HepG2 (cell line): ENCODE data around the gene LOXL4. TPM values are rescaled to one million over a fixed set of nuclear protein-coding genes. Genes with fewer than 3 reads are reported as not detected.

Experiments used
- BHLHE40 ChIP-seq: IDR thresholded peaks from 2 replicates; pipeline ENCODE4 v1.6.1; 2011; ENCODE audit warnings: low read length, improper control_type of control experiment
- CREB1 ChIP-seq, 2 experiments: fragments of 450-650 bp in 1 of 2; IDR thresholded peaks; 2 replicates each; pipeline ENCODE4 v1.6.1; 2016 to 2017; ENCODE audit warnings: control low read depth in 1 of 2, mild to moderate bottlenecking in 1 of 2, missing compliant biosample characterization in 1 of 2, missing genetic modification characterization in 1 of 2
- DNMT3B ChIP-seq: conservative IDR thresholded peaks from 2 replicates; pipeline ENCODE4 v1.6.1; 2016; ENCODE audit warnings: missing biosample characterization, control low read depth
- HMGA1 ChIP-seq: sonication (generic); formaldehyde crosslinking; conservative IDR thresholded peaks from 2 replicates; pipeline ENCODE4 v1.4.0; 2020; ENCODE audit warnings: missing genetic modification reagents
- JDP2 ChIP-seq: sonication (generic); formaldehyde crosslinking; IDR thresholded peaks from 2 replicates; pipeline ENCODE4 v1.8.1; 2022; ENCODE audit warnings: missing genetic modification reagents, borderline replicate concordance
- KDM4B ChIP-seq: sonication (generic); formaldehyde crosslinking; IDR thresholded peaks from 2 replicates; pipeline ENCODE4 v1.4.0; 2020; ENCODE audit warnings: missing genetic modification reagents
- MAF1 ChIP-seq: sonication (generic); formaldehyde crosslinking; IDR thresholded peaks from 2 replicates; pipeline ENCODE4 v1.5.0; 2020; ENCODE audit warnings: missing genetic modification reagents, borderline replicate concordance
- MAFF ChIP-seq: IDR thresholded peaks from 2 replicates; pipeline ENCODE4 v1.6.1; 2011; ENCODE audit warnings: low read depth, low read length, improper control_type of control experiment
- NR2F6 ChIP-seq, 2 experiments: IDR thresholded peaks; 2 replicates each; pipeline ENCODE4 v1.6.1; 2016; ENCODE audit warnings: antibody characterized with exemption in 1 of 2, mild to moderate bottlenecking in 1 of 2
- PTBP1 ChIP-seq: fragments of 200-400 bp; formaldehyde crosslinking; IDR thresholded peaks from 2 replicates; pipeline ENCODE4 v1.6.1; 2018; ENCODE audit warnings: low read length, low read depth; ENCODE audit not compliant: poor library complexity, severe bottlenecking
- RNF2 ChIP-seq: fragments of 450-650 bp; conservative IDR thresholded peaks from 2 replicates; pipeline ENCODE4 v1.6.1; 2016; ENCODE audit warnings: low read depth
- SAFB2 ChIP-seq: sonication (generic); formaldehyde crosslinking; IDR thresholded peaks from 2 replicates; pipeline ENCODE4 v1.5.1; 2020; ENCODE audit warnings: missing genetic modification reagents, low read depth, mild to moderate bottlenecking, borderline replicate concordance
- SMAD1 ChIP-seq: sonication (generic); formaldehyde crosslinking; IDR thresholded peaks from 2 replicates; pipeline ENCODE4 v1.4.0; 2020; ENCODE audit warnings: missing genetic modification reagents, low read depth, mild to moderate bottlenecking, borderline replicate concordance
- SOX5 ChIP-seq: IDR thresholded peaks from 2 replicates; pipeline ENCODE4 v1.6.1; 2016; ENCODE audit warnings: borderline replicate concordance
- SP5 ChIP-seq: IDR thresholded peaks from 2 replicates; pipeline ENCODE4 v1.6.1; 2016; ENCODE audit warnings: low read depth, borderline replicate concordance
- TCF7 ChIP-seq: sonication (generic); IDR thresholded peaks from 2 replicates; pipeline ENCODE4 v1.6.1; 2016; ENCODE audit warnings: antibody characterized with exemption, low read depth
- THAP11 ChIP-seq: IDR thresholded peaks from 2 replicates; pipeline ENCODE4 v1.6.1; 2016; ENCODE audit warnings: missing biosample characterization, missing genetic modification reagents
- U2AF1 ChIP-seq: fragments of 200-400 bp; formaldehyde crosslinking; optimal IDR thresholded peaks from 2 replicates; pipeline ENCODE3; 2017; ENCODE audit warnings: mild to moderate bottlenecking, low read depth, low read length
- ZFP90 ChIP-seq: sonication (generic); formaldehyde crosslinking; IDR thresholded peaks from 2 replicates; pipeline ENCODE4 v1.8.0; 2022; ENCODE audit warnings: missing genetic modification reagents, mild to moderate bottlenecking, inconsistent platforms, borderline replicate concordance
- ZNF121 ChIP-seq: sonication (generic); formaldehyde crosslinking; IDR thresholded peaks from 2 replicates; pipeline ENCODE4 v1.5.0; 2020; ENCODE audit warnings: mild to moderate bottlenecking, missing genetic modification reagents
- ZNF142 ChIP-seq: sonication (generic); formaldehyde crosslinking; IDR thresholded peaks from 2 replicates; pipeline ENCODE4 v1.4.0; 2020; ENCODE audit warnings: missing genetic modification reagents
- ZNF282 ChIP-seq: fragments of 450-650 bp; IDR thresholded peaks from 2 replicates; pipeline ENCODE4 v1.6.1; 2018; ENCODE audit not compliant: partially characterized antibody
- ZNF329 ChIP-seq: sonication (generic); formaldehyde crosslinking; IDR thresholded peaks from 2 replicates; pipeline ENCODE4 v1.9.0; 2021; ENCODE audit warnings: low read depth, mild to moderate bottlenecking, missing genetic modification reagents
- ZNF337 ChIP-seq: sonication (generic); formaldehyde crosslinking; IDR thresholded peaks from 2 replicates; pipeline ENCODE4 v1.5.1; 2020; ENCODE audit warnings: missing genetic modification reagents, low read depth, mild to moderate bottlenecking, borderline replicate concordance
- ZNF350 ChIP-seq: sonication (generic); formaldehyde crosslinking; IDR thresholded peaks from 2 replicates; pipeline ENCODE4 v1.4.0; 2020; ENCODE audit warnings: mild to moderate bottlenecking, low read depth, missing genetic modification reagents, borderline replicate concordance
- ZNF614 ChIP-seq: IDR thresholded peaks from 2 replicates; pipeline ENCODE4 v1.6.1; 2018; ENCODE audit warnings: missing biosample characterization, missing genetic modification reagents, inconsistent platforms, borderline replicate concordance
- ZNF660 ChIP-seq: sonication (generic); formaldehyde crosslinking; IDR thresholded peaks from 2 replicates; pipeline ENCODE4 v1.5.1; 2020; ENCODE audit warnings: mild to moderate bottlenecking, low read depth, missing genetic modification reagents, borderline replicate concordance
- polyA plus RNA-seq, 8 experiments: library from polyadenylated mRNA; depleted of rRNA in 3 of 8; stranded (reverse) in 7 of 8; unstranded in 1 of 8; fragments of >200 nt; fragmentation: Illumina TruSeq in 4 of 8; extraction: Trizol in 4 of 8; gene quantifications; 2 replicates each; pipeline versions ENCODE4 v1.2.1 to v1.2.3, GENCODE V29; 2011 to 2016; ENCODE audit warnings: low read depth in 4 of 8, missing spikeins in 1 of 8, mixed read lengths in 1 of 8; ENCODE audit not compliant: insufficient read depth in 1 of 8
- total RNA-seq, 5 experiments: library from RNA; depleted of rRNA; stranded (reverse); fragments of >200 nt; fragmentation: Illumina TruSeq; extraction: Trizol; gene quantifications; 2 replicates each; pipeline ENCODE4 v1.2.3, GENCODE V29; 2016; ENCODE audit warnings: low read depth in 1 of 5

Gene LOXL4
- total and polyA plus RNA-seq, 2 of the 13 experiments (the other 11 are each of a cell fraction or from before 2014, with no cell fraction given) = 8.8 to 21.1 TPM

GRCh38 chr10:98268694-98269431 is 869 bp upstream of the LOXL4 start (continued):
- no peak for TF ChIP-seq PTBP1
- no peak for TF ChIP-seq ZNF350 (CRISPR knock-in tag)
- TF ChIP-seq DNMT3B (CRISPR knock-in tag) = no peak
- TF ChIP-seq NR2F6 (IDR thresholded peaks at IDR 0.05) = no peak; the same call in none of the 2 replicates
- 0 out of 2 replicates have a peak, but pooled peaks have one; percentile 9 for TF ChIP-seq NR2F6 (CRISPR knock-in tag; IDR thresholded peaks at IDR 0.05)
- TF ChIP-seq ZNF337 (CRISPR knock-in tag) = no peak
- no peak for TF ChIP-seq ZNF282
- no peak for TF ChIP-seq MAFF
- no peak for TF ChIP-seq BHLHE40
- no peak for TF ChIP-seq HMGA1 (CRISPR knock-in tag)
- no peak for TF ChIP-seq RNF2
- TF ChIP-seq THAP11 (CRISPR knock-in tag) = no peak
- no peak for TF ChIP-seq JDP2 (CRISPR knock-in tag)
- no peak for TF ChIP-seq ZNF660 (CRISPR knock-in tag)
- no peak for TF ChIP-seq CREB1 (IDR thresholded peaks at IDR 0.05)
- no peak for TF ChIP-seq CREB1 (CRISPR knock-in tag; IDR thresholded peaks at IDR 0.05)
- TF ChIP-seq ZNF121 (CRISPR knock-in tag) = no peak
- no peak for TF ChIP-seq MAF1 (CRISPR knock-in tag)
- TF ChIP-seq ZNF329 = no peak
- no peak for TF ChIP-seq SP5 (CRISPR knock-in tag)
- no peak for TF ChIP-seq ZFP90 (CRISPR knock-in tag)
- no peak for TF ChIP-seq SMAD1 (CRISPR knock-in tag)
- no peak for TF ChIP-seq ZNF614 (CRISPR knock-in tag)
- no peak for TF ChIP-seq KDM4B (CRISPR knock-in tag)
- TF ChIP-seq TCF7 = no peak
- no peak for TF ChIP-seq ZNF142
- TF ChIP-seq SOX5 (CRISPR knock-in tag) = no peak
- no peak for TF ChIP-seq SAFB2 (CRISPR knock-in tag)
- TF ChIP-seq U2AF1 = no peak
